H9 (cell line): ENCODE measurements around the gene CORO1C. TPM values are rescaled to one million over a fixed set of nuclear protein-coding genes. Genes with fewer than 3 reads are reported as not detected.

ENCODE experiments used
- DNase-seq: peaks from one replicate; pipeline ENCODE4 v3.0.0-alpha.2; 2017
- H2AFZ ChIP-seq: one replicate; pipeline ENCODE4 v1.6.1; 2013; ENCODE audit warnings: mild to moderate bottlenecking, low read length, control low read depth, moderate library complexity
- H2AK5ac ChIP-seq: 2 replicates; pipeline ENCODE4 v1.6.1; 2013; ENCODE audit warnings: low read length, control low read depth, mixed read lengths; ENCODE audit not compliant: insufficient read length
- H2BK120ac ChIP-seq: one replicate; pipeline ENCODE4 v1.6.1; 2013; ENCODE audit warnings: low read depth, mild to moderate bottlenecking, low read length, control low read depth, inconsistent platforms; ENCODE audit not compliant: poor library complexity, severe bottlenecking
- H2BK12ac ChIP-seq: 2 replicates; pipeline ENCODE4 v1.6.1; 2013; ENCODE audit warnings: low read length, control low read depth, mixed read lengths, low read depth; ENCODE audit not compliant: insufficient read length
- H2BK15ac ChIP-seq: 2 replicates; pipeline ENCODE4 v1.6.1; 2013; ENCODE audit warnings: low read depth, low read length, control low read depth
- H2BK20ac ChIP-seq: one replicate; pipeline ENCODE4 v1.6.1; 2013; ENCODE audit warnings: low read depth, mild to moderate bottlenecking, low read length, control low read depth, inconsistent platforms; ENCODE audit not compliant: poor library complexity, severe bottlenecking
- H2BK5ac ChIP-seq: 2 replicates; pipeline ENCODE4 v1.6.1; 2013; ENCODE audit warnings: low read length, control low read depth, mixed read lengths; ENCODE audit not compliant: insufficient read length
- H3K14ac ChIP-seq: 2 replicates; pipeline ENCODE4 v1.6.1; 2013; ENCODE audit warnings: low read length, control low read depth; ENCODE audit not compliant: insufficient read depth
- H3K18ac ChIP-seq: 2 replicates; pipeline ENCODE4 v1.6.1; 2013; ENCODE audit warnings: low read depth, mild to moderate bottlenecking, mixed read lengths, low read length, control low read depth; ENCODE audit not compliant: insufficient read length
- H3K23ac ChIP-seq: 2 replicates; pipeline ENCODE4 v1.6.1; 2013; ENCODE audit warnings: low read length, control low read depth, mixed read lengths, low read depth; ENCODE audit not compliant: insufficient read length
- H3K23me2 ChIP-seq: 2 replicates; pipeline ENCODE4 v1.6.1; 2013; ENCODE audit warnings: low read depth, mild to moderate bottlenecking, mixed read lengths, low read length, control low read depth; ENCODE audit not compliant: insufficient read length, poor library complexity, severe bottlenecking
- H3K27ac ChIP-seq: 2 replicates; pipeline ENCODE4 v1.5.1; 2013; ENCODE audit warnings: low read length, control low read depth, mixed read lengths, low read depth; ENCODE audit not compliant: insufficient read length
- H3K27me3 ChIP-seq: 2 replicates; pipeline ENCODE4 v1.6.1; 2013; ENCODE audit warnings: low read length, control low read depth, inconsistent platforms; ENCODE audit not compliant: insufficient read depth
- H3K4ac ChIP-seq: 2 replicates; pipeline ENCODE4 v1.6.1; 2013; ENCODE audit warnings: low read depth, mild to moderate bottlenecking, control low read depth, inconsistent platforms, low read length, moderate library complexity
- H3K4me1 ChIP-seq: 2 replicates; pipeline ENCODE4 v1.6.1; 2013; ENCODE audit warnings: low read length, control low read depth, inconsistent platforms; ENCODE audit not compliant: insufficient read depth
- H3K4me2 ChIP-seq: 2 replicates; pipeline ENCODE4 v1.6.1; 2013; ENCODE audit warnings: low read length, control low read depth, mixed read lengths; ENCODE audit not compliant: insufficient read length, insufficient read depth
- H3K56ac ChIP-seq: 2 replicates; pipeline ENCODE4 v1.6.1; 2013; ENCODE audit warnings: low read depth, mild to moderate bottlenecking, mixed read lengths, low read length, control low read depth; ENCODE audit not compliant: insufficient read length
- H3K79me1 ChIP-seq: 2 replicates; pipeline ENCODE4 v1.6.1; 2013; ENCODE audit warnings: low read depth, mild to moderate bottlenecking, moderate library complexity, low read length, control low read depth, inconsistent platforms; ENCODE audit not compliant: insufficient read depth, poor library complexity, severe bottlenecking
- H3K79me2 ChIP-seq: 2 replicates; pipeline ENCODE4 v1.6.1; 2013; ENCODE audit warnings: low read length, control low read depth, inconsistent platforms; ENCODE audit not compliant: insufficient read depth
- H3K9ac ChIP-seq: 2 replicates; pipeline ENCODE4 v1.6.1; 2013; ENCODE audit warnings: low read length, control low read depth, mixed read lengths; ENCODE audit not compliant: insufficient read length; ENCODE audit errors: extremely low read depth
- H3K9me3 ChIP-seq: one replicate; pipeline ENCODE4 v1.6.1; 2013; ENCODE audit warnings: low read depth, low read length, inconsistent platforms; ENCODE audit not compliant: control insufficient read depth
- H3T11ph ChIP-seq: one replicate; pipeline ENCODE4 v1.6.1; 2013; ENCODE audit warnings: mild to moderate bottlenecking, low read length, control low read depth, inconsistent platforms
- H4K20me1 ChIP-seq: one replicate; pipeline ENCODE4 v1.6.1; 2013; ENCODE audit not compliant: control insufficient read depth, insufficient read length, insufficient read depth
- H4K5ac ChIP-seq: 2 replicates; pipeline ENCODE4 v1.6.1; 2013; ENCODE audit warnings: low read depth, mild to moderate bottlenecking, mixed read lengths, low read length, control low read depth; ENCODE audit not compliant: insufficient read length
- H4K8ac ChIP-seq: replicated peaks from 2 replicates; pipeline ENCODE4 v1.6.1; 2013; ENCODE audit warnings: low read length, control low read depth, mixed read lengths, low read depth; ENCODE audit not compliant: insufficient read length
- H4K91ac ChIP-seq: 2 replicates; pipeline ENCODE4 v1.6.1; 2013; ENCODE audit warnings: low read depth, mild to moderate bottlenecking, moderate library complexity, mixed read lengths, low read length, control low read depth; ENCODE audit not compliant: insufficient read length
- H3K27ac Mint-ChIP-seq, 3 experiments: 2 replicates in 2 of 3; 3 replicates in 1 of 3; pipeline ENCODE4 v1.8.0; 2020 to 2021; ENCODE audit warnings: mixed read lengths in 3 of 3, mild to moderate bottlenecking in 1 of 3, moderate library complexity in 1 of 3
- H3K27me3 Mint-ChIP-seq: 2 replicates; pipeline ENCODE4 v1.8.0; 2021; ENCODE audit warnings: low read depth, mild to moderate bottlenecking, moderate library complexity, mixed read lengths
- H3K36me3 Mint-ChIP-seq, 3 experiments: 2 replicates in 2 of 3; 3 replicates in 1 of 3; pipeline ENCODE4 v1.8.0; 2020 to 2021; ENCODE audit warnings: low read depth in 3 of 3, mixed read lengths in 3 of 3; ENCODE audit not compliant: insufficient read depth in 1 of 3
- H3K4me1 Mint-ChIP-seq, 2 experiments: 2 replicates each; pipeline ENCODE4 v1.8.0; 2020; ENCODE audit warnings: mixed read lengths in 2 of 2
- H3K4me3 Mint-ChIP-seq, 2 experiments: 2 replicates in 1 of 2; 3 replicates in 1 of 2; pipeline ENCODE4 v1.8.0; 2020 to 2021; ENCODE audit warnings: mild to moderate bottlenecking in 2 of 2, mixed read lengths in 2 of 2, moderate library complexity in 1 of 2
- H3K9me3 Mint-ChIP-seq, 2 experiments: 2 replicates in 1 of 2; 3 replicates in 1 of 2; pipeline ENCODE4 v1.8.0; 2020; ENCODE audit warnings: mild to moderate bottlenecking in 2 of 2, mixed read lengths in 2 of 2, moderate library complexity in 1 of 2
- CTCF ChIP-seq: fragments of 200-600 bp; sonication (generic); conservative IDR thresholded peaks from 3 replicates; pipeline ENCODE4 v1.8.0; 2021; ENCODE audit warnings: antibody characterized with exemption, mild to moderate bottlenecking
- WGBS: extraction: QIAGEN DNeasy Blood & Tissue Kit; methylation state at CpG from one replicate; pipeline ENCODE4 v1.1.7; 2013; ENCODE audit warnings: missing lambda C conversion rate, low lambda C conversion rate, mixed read lengths; ENCODE audit not compliant: insufficient read length; ENCODE audit errors: extremely low coverage; 5-methylcytosine and 5-hydroxymethylcytosine counted together
- total RNA-seq: library from RNA; stranded (reverse); gene quantifications from 2 replicates; pipeline ENCODE4 v1.2.1, GENCODE V29; 2021

CORO1C gene
- total RNA-seq, 1 experiment from 2014 or later = 154 TPM

- Histone ChIP-seq H2AK5ac (no peak overlapping the region), H2BK120ac (no peak overlapping the region), H4K20me1 (no peaks in the 10 kb centered on the region), H3K18ac (no peak overlapping the region), H4K8ac (no peak overlapping the region), H3K27me3 (no peaks in the 10 kb centered on the region), H2BK5ac (no peak overlapping the region), H3K4me1 (peaks cover 4% of the 10 kb centered on the region; the same call in 1 of the 2 replicates), H3K14ac (no peak overlapping the region), H3K23me2 (no peaks in the 10 kb centered on the region), H3K9ac (no peak overlapping the region), H3K4ac (no peak overlapping the region), H3K27ac (no peak overlapping the region), H2AFZ (no peak overlapping the region), H3T11ph (no peak overlapping the region), H2BK20ac (no peak overlapping the region), H3K9me3 (no peaks in the 10 kb centered on the region), H2BK15ac (no peak overlapping the region), H3K23ac (no peak overlapping the region), H3K4me2 (no peak overlapping the region), H4K5ac (no peak overlapping the region), H4K91ac (no peak overlapping the region), H3K79me2 (no peaks in the 10 kb centered on the region), H3K79me1 (no peaks in the 10 kb centered on the region), H2BK12ac (no peak overlapping the region), H3K56ac (no peak overlapping the region)
- DNase-seq = peak; percentile 32
- TF ChIP-seq CTCF = no peak
- H3K4me1 Mint-ChIP-seq = peaks cover 50% of the 10 kb centered on the region in 2 experiments
- peak overlapping the region; percentile 19 to 75 (median 31); a peak in 6 of 7 replicates for H3K27ac Mint-ChIP-seq
- H3K27me3 Mint-ChIP-seq = no peaks in the 10 kb centered on the region
- no peaks in the 10 kb centered on the region for H3K9me3 Mint-ChIP-seq
- no peak overlapping the region; a peak in 1 of 5 replicates for H3K4me3 Mint-ChIP-seq
- peaks cover 7 to 30% (median 24%) of the 10 kb centered on the region in 3 experiments for H3K36me3 Mint-ChIP-seq
- WGBS = no CpG with 5 or more reads among the region's 9 CpGs
Observed at GRCh38 chr12:108641446-108642268, 89.7 kb downstream of the CORO1C start.
